Measurements from ENCODE around the gene MINDY2. TPM values are rescaled to one million over a fixed set of nuclear protein-coding genes. Genes with fewer than 3 reads are reported as not detected.
A peak's percentile ranks its signal among the peaks of the same experiment; 100 is the strongest.

MINDY2 gene
- total RNA-seq, 4 donors from 2014 or later: 10.4 to 36.6 (median 17.0) TPM

GRCh38 chr15:58742819-58743502, 28.1 kb upstream of the MINDY2 start:
- ATAC-seq (ENCODE audit: low FRiP score) (no peak), DNase-seq (ENCODE audit: low spot score) (no peak)
- TF ChIP-seq, protein P1, sequence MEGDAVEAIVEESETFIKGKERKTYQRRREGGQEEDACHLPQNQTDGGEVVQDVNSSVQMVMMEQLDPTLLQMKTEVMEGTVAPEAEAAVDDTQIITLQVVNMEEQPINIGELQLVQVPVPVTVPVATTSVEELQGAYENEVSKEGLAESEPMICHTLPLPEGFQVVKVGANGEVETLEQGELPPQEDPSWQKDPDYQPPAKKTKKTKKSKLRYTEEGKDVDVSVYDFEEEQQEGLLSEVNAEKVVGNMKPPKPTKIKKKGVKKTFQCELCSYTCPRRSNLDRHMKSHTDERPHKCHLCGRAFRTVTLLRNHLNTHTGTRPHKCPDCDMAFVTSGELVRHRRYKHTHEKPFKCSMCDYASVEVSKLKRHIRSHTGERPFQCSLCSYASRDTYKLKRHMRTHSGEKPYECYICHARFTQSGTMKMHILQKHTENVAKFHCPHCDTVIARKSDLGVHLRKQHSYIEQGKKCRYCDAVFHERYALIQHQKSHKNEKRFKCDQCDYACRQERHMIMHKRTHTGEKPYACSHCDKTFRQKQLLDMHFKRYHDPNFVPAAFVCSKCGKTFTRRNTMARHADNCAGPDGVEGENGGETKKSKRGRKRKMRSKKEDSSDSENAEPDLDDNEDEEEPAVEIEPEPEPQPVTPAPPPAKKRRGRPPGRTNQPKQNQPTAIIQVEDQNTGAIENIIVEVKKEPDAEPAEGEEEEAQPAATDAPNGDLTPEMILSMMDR (IDR thresholded peaks at IDR 0.05): no peak

- TF ChIP-seq, protein P1 (IDR thresholded peaks at IDR 0.05): no peak
- DNase-seq (ENCODE audit: low spot score) (no peak), ATAC-seq (ENCODE audit: low FRiP score) (no peak)
These were observed 24.9 kb upstream of the MINDY2 start for GRCh38 chr15:58746174-58746573.

DNA sequence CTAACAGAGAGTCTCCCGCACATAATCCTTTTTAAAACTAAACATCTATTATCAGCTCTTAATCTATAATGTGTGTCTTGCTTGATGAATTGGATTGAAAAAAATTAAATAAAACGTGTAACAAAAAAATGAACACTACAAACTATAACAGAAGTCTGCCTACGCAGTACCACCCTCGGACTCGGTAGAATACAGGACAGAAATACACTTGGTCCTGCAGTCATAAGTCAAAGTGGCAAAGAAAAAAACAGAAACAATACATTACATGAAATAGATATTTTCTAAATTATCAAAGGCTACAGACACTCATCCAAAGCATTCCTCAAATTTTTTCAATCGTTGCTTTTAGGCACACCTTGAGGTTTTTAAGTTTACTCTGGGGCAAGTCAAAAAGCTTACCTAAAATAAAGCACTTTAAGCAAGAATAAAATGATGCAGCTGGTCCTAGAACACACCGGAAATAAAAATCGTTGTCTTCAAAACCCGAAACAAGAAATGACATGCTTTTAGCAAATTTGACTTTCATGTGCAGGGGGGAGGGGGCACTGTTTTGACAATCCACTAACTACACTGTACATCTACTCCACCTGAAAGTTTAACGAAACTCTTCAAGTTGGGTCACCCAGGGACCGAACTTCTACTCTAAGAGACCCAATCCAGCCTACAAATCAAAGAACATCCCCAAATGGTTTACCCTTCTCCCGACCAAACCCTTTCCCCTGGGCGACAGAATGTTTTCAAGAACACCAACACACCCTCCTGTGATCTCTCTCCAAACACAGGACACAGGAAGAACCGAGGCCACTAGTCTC, 22.9 kb upstream of the MINDY2 start:
- no peak for DNase-seq (ENCODE audit: low spot score)
- no peak for ATAC-seq (ENCODE audit: low FRiP score)
- TF ChIP-seq, protein P1 (IDR thresholded peaks at IDR 0.05): no peak

- DNase-seq (ENCODE audit: low spot score): peak; percentile 48
- TF ChIP-seq, protein P1 (IDR thresholded peaks at IDR 0.05): no peak
- ATAC-seq (ENCODE audit: low FRiP score): peak; percentile 45
These were observed 22.1 kb upstream of the MINDY2 start for GRCh38 chr15:58748852-58749531.

DNA sequence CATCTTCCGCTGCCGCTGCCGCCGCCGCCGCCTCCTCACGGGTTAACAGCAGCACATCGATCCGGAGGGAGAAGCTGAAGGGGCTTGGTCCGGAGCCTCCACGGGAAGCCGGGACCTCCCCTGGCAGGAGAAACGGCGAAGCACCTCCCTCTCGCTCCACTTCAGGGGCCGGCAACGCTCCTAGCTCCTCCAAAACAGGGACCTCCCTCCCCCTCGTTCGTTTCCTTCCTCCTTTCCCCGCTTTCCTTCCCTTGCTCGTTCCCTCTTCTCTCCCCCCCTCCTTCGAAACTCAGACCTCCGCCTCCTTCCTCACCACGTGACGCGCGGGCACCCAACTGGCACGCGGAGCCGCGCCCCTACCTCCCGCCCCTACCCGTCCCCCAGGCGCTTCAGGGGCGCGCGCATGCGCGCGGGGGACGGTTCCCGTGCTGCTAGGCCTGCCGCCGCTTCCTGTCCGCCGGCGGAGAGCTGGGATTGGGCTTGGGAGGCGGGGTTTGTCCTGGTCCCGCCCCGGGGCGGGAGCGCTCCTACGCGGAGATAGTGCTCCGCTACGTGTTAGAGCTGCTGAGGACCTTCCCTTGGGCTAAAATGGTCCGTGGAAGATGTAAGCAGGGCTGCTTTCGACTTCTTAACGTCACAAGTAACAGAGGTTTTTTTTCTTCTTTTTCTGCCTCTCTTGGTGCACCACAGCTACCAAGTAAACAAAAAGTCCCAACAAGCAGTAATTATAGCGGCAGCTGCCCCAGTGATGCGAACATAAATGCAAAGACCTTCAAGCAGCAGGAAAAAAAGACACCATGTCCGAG, 21.4 kb upstream of the MINDY2 start, which contains the start of gene ADAM10:
Gene ADAM10 (minus strand): TSS at position 176 of the 806 bp plus-strand sequence. CDS start 173 bp downstream, at position 3.
- TF ChIP-seq, protein P1 (IDR thresholded peaks at IDR 0.05): no peak
- ATAC-seq (ENCODE audit: low FRiP score) (peak; percentile 99), DNase-seq (ENCODE audit: low spot score) (peak; percentile 89)

DNA sequence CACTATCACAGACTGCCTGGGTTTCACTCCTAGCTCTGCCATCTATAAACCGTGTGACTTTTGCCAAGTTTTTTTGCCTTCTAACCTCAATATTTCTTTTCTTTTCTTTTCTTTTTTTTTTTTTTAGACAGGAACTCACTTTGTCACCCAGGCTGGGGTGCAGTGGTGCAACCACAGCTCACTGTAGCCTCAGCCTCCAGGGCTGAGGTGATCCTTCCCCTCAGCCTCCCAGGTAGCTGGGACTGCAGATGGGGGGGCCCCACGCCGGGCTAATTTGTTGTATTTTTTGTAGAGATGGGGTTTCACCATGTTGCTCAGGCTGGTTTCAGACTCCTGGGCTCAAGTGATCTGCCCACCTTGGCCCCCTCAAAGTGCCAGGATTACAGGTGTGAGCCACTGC, 18.4 kb upstream of the MINDY2 start:
- DNase-seq (ENCODE audit: low spot score) (no peak), ATAC-seq (ENCODE audit: low FRiP score) (no peak)
- TF ChIP-seq, protein P1 (IDR thresholded peaks at IDR 0.05): no peak

Measured in omental fat pad (tissue), 4 donors.